GM13977 (cell line): ENCODE measurements around the gene TBC1D16.

Experiments used
- DNase-seq: peaks from one replicate; pipeline ENCODE4 v3.0.0; 2012; ENCODE audit warnings: low spot score
- in situ Hi-C: fragments of 300-500 bp; cut with MboI; formaldehyde crosslinking; loops from one replicate; pipeline ENCODE4 v1.12.0; 2022; ENCODE audit warnings: low sequenced_read_pairs, low pct_unique_long_range_greater_than_20kb, mixed read lengths, inconsistent platforms; ENCODE audit not compliant: unreplicated experiment
- TF ChIP-seq, protein P1 (sequence below): IDR thresholded peaks from 2 replicates; pipeline ENCODE4 v1.5.1; 2012; ENCODE audit warnings: mild to moderate bottlenecking, control low read depth; ENCODE audit not compliant: insufficient read depth; ENCODE audit errors: extremely low read depth, missing control alignments

Gene TBC1D16

DNA sequence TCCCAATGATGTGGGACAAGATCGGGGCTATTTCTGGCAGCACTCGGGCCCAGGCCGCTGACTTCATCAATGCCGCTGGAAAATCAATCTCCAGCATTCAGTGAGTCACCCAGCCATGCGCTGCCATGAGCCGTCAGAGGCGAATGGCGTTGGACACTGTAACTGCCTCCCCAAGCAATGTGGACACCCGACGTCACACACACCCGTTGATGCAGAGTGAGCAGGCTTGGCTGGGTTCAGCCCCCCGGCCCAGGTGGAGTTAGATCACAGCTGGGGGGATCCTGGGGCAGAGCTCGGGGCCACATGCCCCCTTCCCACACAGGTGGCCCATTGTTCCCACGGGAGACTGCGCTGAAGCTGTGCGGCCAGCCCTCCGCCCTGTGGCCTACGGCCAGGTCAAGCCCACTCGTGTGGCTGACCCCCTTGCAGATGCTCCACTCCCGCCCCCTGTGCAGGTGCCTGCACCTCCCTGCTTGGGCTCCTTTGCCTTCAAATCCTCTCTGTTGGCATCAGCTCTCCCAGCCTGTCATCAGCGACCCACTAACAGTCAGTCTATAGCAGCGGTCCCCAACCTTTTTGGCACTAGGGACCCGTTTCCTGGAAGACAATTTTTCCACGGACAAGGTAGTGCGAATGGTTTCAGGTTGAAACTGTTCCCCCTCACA lies 89.9 kb downstream of the TBC1D16 start:
- DNase-seq = no peak
- in situ Hi-C loops = loop anchor here (10.0 kb wide), 1 partner anchor 51 kb away; no protein-coding TSS in a partner anchor
- TF ChIP-seq, protein P1, sequence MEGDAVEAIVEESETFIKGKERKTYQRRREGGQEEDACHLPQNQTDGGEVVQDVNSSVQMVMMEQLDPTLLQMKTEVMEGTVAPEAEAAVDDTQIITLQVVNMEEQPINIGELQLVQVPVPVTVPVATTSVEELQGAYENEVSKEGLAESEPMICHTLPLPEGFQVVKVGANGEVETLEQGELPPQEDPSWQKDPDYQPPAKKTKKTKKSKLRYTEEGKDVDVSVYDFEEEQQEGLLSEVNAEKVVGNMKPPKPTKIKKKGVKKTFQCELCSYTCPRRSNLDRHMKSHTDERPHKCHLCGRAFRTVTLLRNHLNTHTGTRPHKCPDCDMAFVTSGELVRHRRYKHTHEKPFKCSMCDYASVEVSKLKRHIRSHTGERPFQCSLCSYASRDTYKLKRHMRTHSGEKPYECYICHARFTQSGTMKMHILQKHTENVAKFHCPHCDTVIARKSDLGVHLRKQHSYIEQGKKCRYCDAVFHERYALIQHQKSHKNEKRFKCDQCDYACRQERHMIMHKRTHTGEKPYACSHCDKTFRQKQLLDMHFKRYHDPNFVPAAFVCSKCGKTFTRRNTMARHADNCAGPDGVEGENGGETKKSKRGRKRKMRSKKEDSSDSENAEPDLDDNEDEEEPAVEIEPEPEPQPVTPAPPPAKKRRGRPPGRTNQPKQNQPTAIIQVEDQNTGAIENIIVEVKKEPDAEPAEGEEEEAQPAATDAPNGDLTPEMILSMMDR = no peak

DNA sequence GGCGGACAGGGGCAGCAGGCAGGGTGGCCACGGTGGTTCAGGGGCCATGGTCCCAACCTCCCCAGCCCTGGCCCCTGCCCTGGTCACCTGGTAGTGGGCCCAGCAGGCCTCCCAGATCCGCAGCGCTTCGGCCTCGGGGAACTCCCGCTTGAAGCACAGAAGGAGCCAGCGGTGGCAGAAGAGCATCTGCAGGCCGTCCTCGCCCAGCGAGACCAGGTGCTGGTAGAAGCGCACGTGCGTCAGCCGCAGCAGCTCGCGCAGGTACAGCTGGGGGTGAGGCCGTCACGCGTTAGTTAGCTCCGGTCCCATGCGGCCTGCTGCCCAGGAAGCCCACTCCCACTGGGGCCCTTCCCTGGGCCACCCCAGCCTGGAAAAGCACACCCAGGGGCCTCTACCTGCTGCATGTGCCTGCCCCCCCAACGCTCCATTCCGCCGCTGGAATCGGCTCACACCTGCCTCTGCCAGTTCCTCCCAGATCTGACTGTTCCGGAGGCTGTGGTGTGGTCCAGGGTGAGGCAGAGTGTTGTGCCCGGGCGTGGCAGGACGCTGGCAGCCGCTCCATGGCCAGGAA lies 90.8 kb downstream of the TBC1D16 start:
- TF ChIP-seq, protein P1 = no peak
- in situ Hi-C loops = loop anchor here (10.0 kb wide), 1 partner anchor 50 kb away; no protein-coding TSS in a partner anchor

DNA sequence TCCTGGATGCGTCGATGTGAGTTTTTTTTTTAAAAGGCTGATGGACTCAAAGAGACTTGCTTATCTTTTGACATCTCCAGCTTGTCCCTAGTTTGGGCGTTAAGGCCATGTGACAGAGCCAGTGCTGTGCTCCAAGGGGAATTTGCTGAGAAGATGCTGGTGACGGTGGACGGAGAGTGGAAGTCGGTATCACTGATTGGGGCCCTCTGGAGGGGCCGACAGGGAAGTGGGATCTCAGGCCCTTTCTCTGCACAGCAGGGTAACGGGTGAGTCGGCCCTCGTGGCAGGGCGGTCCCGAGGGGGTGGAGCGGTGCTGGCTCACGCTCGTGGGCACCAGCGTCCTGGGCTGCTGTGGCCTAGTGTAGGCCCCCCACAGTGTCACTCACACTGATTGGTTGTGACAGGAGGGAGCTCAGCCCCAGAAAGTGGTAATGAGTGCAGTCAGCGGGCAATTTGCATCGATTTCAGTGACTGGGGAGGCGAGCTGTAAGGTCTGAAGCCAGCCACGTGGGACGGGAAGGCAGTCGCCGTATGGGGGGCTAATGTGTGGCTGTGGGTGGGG lies 91.3 kb downstream of the TBC1D16 start:
- in situ Hi-C loops = loop anchor here (10.0 kb wide), 1 partner anchor 50 kb away; no protein-coding TSS in a partner anchor
- TF ChIP-seq, protein P1 = no peak

More for the DNA sequence above, 90.8 kb downstream of the TBC1D16 start:
- no peak for DNase-seq

DNA sequence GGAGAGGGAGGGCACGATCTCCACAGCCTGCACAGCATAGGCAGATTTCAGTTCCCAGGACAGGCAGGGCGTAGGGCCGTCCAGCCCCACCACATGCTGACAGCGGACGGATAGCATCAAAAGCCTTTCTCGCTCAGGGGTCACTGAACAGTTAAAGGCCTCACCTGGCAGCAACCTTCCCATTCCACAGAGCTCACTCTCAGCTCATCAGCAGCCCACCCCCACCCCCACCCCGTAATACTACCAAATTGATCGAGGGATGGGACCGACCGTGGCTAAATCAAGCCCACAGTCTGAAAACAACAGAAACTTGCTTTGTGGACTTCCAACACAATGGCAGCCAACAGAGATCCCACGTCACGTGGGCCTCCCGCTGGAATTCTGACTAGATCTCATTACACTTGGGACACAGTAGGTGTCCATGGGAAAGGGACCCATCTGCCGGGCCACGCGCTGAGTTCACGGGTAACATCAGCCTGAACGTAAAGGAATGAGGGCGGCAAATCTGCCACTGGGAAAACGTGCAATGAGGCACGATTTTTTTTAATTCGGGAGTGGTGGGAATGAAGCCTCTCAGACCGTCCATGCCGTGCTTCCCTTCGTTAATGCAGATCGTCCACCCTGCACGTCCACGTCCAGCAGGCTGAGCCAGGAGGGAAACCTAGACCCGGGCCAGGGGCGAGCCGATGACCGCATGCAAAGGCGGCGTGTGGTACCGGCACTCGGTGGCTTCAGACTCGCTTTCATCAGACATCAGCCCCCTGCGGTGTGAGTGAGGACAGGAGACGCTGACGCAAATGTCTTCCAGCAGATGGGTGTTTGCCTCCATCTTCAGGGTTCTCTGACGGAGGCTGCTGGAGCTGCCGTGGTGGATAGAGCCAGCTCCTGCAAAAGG lies 92.1 kb downstream of the TBC1D16 start:
- TF ChIP-seq, protein P1 = no peak
- in situ Hi-C loops = loop anchor here (10.0 kb wide), 1 partner anchor 49 kb away; no protein-coding TSS in a partner anchor
- DNase-seq = no peak

More for the DNA sequence above, 91.3 kb downstream of the TBC1D16 start:
- no peak for DNase-seq

DNA sequence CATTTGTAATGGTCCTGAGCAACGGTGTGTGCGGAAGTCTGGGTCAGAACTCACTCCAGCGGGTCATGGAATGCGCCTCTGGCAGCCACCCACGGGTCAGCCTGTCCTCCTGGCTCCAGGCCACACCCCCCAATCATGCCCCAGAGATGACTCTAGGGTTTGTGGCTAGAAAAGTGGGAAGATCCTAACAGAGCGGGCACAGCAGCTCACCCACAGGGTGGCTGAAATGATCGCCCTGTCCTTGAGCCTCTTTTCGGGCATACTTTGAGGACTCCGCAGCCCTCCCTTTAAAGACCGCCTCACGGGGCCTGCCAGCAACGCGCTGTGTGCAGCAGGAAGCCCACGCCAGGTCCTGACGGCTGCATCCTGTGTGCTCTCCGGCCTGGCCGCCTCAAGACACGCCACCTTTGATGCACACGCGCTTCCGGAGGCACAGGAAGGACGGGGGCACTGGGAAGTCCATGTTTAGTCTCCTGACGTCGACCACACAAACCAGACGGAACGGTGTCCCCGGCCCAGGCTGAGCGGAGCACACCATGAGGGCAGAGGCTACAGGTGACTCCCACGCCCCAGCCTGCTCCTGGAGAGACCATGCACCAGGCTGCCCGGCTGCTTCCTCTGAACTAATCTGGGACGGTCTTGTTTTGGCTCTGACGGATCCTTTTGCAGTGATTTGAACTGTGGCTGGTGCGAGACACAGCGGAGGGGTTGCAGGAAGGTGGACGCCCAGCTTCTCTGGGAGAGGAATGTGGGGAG lies 92.9 kb downstream of the TBC1D16 start:
- TF ChIP-seq, protein P1 = no peak
- DNase-seq = no peak
- in situ Hi-C loops = loop anchor here (10.0 kb wide), 1 partner anchor 48 kb away; no protein-coding TSS in a partner anchor
